ENCODE data around the gene RHOG. TPM values are rescaled to one million over a fixed set of nuclear protein-coding genes. Genes with fewer than 3 reads are reported as not detected.
A peak's percentile ranks its signal among the peaks of the same experiment; 100 is the strongest.

Gene RHOG
- total and polyA plus RNA-seq, 9 of the 15 experiments (the other 6 are each of a cell fraction or from before 2014, with no cell fraction given) = 22.6 to 162 (median 80.3) TPM

- TF ChIP-seq NR0B1 (IDR thresholded peaks at IDR 0.05; ENCODE audit: partially characterized antibody) (no peak), ZBTB2 (IDR thresholded peaks at IDR 0.05) (no peak), CBFA2T2 (conservative IDR thresholded peaks at IDR 0.05) (no peak), PCBP2 (IDR thresholded peaks at IDR 0.05; ENCODE audit: low read depth, low read length, poor library complexity, severe bottlenecking) (no peak), ZBTB8A (IDR thresholded peaks at IDR 0.05; ENCODE audit: partially characterized antibody) (no peak), KDM4B (IDR thresholded peaks at IDR 0.05; ENCODE audit: borderline replicate concordance in 2 of 2, low read depth in 1 of 2) (no peak), PATZ1 (CRISPR knock-in tag; IDR thresholded peaks at IDR 0.05; ENCODE audit: borderline replicate concordance) (no peak), PRPF4 (IDR thresholded peaks at IDR 0.05; ENCODE audit: insufficient read depth, low read depth, low read length, poor library complexity, severe bottlenecking) (no peak), RFX1 (IDR thresholded peaks at IDR 0.05) (no peak), GABPB1 (CRISPR knock-in tag; IDR thresholded peaks at IDR 0.05) (peak; percentile 62), FOXP1 (CRISPR knock-in tag; IDR thresholded peaks at IDR 0.05) (0 out of 2 replicates have a peak, but pooled peaks have one; percentile 37), CCNT2 (IDR thresholded peaks at IDR 0.05; ENCODE audit: borderline replicate concordance, extremely low read depth, insufficient read length, low read depth, low read length) (no peak), SMARCB1 (IDR thresholded peaks at IDR 0.05; ENCODE audit: insufficient read length, low read depth) (no peak), USF1 (CRISPR knock-in tag; IDR thresholded peaks at IDR 0.05) (no peak), ZNF764 (CRISPR knock-in tag; IDR thresholded peaks at IDR 0.05; ENCODE audit: low read depth) (no peak), ZFP1 (CRISPR knock-in tag; IDR thresholded peaks at IDR 0.05) (no peak), HDAC3 (IDR thresholded peaks at IDR 0.05; ENCODE audit: borderline replicate concordance, partially characterized antibody) (no peak), E2F4 (CRISPR knock-in tag; IDR thresholded peaks at IDR 0.05; ENCODE audit: low read depth) (no peak), ZBTB12 (CRISPR knock-in tag; IDR thresholded peaks at IDR 0.05) (no peak)
Measured at GRCh38 chr11:3824714-3825472, 15.9 kb downstream of the RHOG start (continued).

Data from K562 (cell line).